Neuron (in vitro differentiated cells): ENCODE results near the gene PLXNA4.

Experiments used
- H2AFZ ChIP-seq: one replicate; pipeline ENCODE4 v1.6.1; 2013; ENCODE audit warnings: low read depth, mild to moderate bottlenecking, inconsistent platforms, low read length, moderate library complexity
- H3K27me3 ChIP-seq: one replicate; pipeline ENCODE4 v1.6.1; 2013; ENCODE audit warnings: low read length; ENCODE audit not compliant: insufficient read depth
- H3K36me3 ChIP-seq: one replicate; pipeline ENCODE4 v1.6.1; 2013; ENCODE audit warnings: low read length; ENCODE audit not compliant: insufficient read depth
- H3K4me1 ChIP-seq: one replicate; pipeline ENCODE4 v1.6.1; 2013; ENCODE audit warnings: low read length; ENCODE audit not compliant: insufficient read depth
- H3K4me3 ChIP-seq: 2 replicates; pipeline ENCODE4 v1.5.1; 2013; ENCODE audit warnings: mild to moderate bottlenecking, low read length, moderate library complexity
- H3K9me3 ChIP-seq: one replicate; pipeline ENCODE4 v1.6.1; 2013; ENCODE audit warnings: low read length

PLXNA4 gene

GRCh38 chr7:132158841-132159240 is 417.4 kb downstream of the PLXNA4 start:
- Histone ChIP-seq H3K4me1 (no peaks in the 10 kb centered on the region), H3K36me3 (no peaks in the 10 kb centered on the region), H3K4me3 (no peak overlapping the region), H3K27me3 (no peaks in the 10 kb centered on the region), H3K9me3 (no peaks in the 10 kb centered on the region), H2AFZ (no peak overlapping the region)

GRCh38 chr7:132158166-132158565 is 418.1 kb downstream of the PLXNA4 start:
- Histone ChIP-seq H3K4me1 (no peaks in the 10 kb centered on the region), H3K9me3 (no peaks in the 10 kb centered on the region), H3K27me3 (no peaks in the 10 kb centered on the region), H3K36me3 (no peaks in the 10 kb centered on the region), H3K4me3 (no peak overlapping the region), H2AFZ (no peak overlapping the region)

- Histone ChIP-seq H3K36me3 (no peaks in the 10 kb centered on the region), H3K27me3 (no peaks in the 10 kb centered on the region), H3K4me3 (no peak overlapping the region), H2AFZ (no peak overlapping the region), H3K9me3 (no peaks in the 10 kb centered on the region), H3K4me1 (no peaks in the 10 kb centered on the region)
Measured at GRCh38 chr7:132155715-132156114, 420.6 kb downstream of the PLXNA4 start.

- no peaks in the 10 kb centered on the region for H3K4me1 ChIP-seq
- H3K9me3 ChIP-seq, result no peaks in the 10 kb centered on the region
- no peaks in the 10 kb centered on the region for H3K27me3 ChIP-seq
- no peaks in the 10 kb centered on the region for H3K36me3 ChIP-seq
- H2AFZ ChIP-seq, result no peak overlapping the region
- H3K4me3 ChIP-seq, result no peak overlapping the region
Measured at GRCh38 chr7:132154695-132155471, 421.4 kb downstream of the PLXNA4 start.

GRCh38 chr7:132154248-132154647 is 422.0 kb downstream of the PLXNA4 start:
- Histone ChIP-seq H3K4me3 (no peak overlapping the region), H3K4me1 (no peaks in the 10 kb centered on the region), H3K9me3 (no peaks in the 10 kb centered on the region), H3K27me3 (no peaks in the 10 kb centered on the region), H3K36me3 (no peaks in the 10 kb centered on the region), H2AFZ (no peak overlapping the region)

- no peaks in the 10 kb centered on the region for H3K4me1 ChIP-seq
- H3K27me3 ChIP-seq, result no peaks in the 10 kb centered on the region
- no peak overlapping the region for H3K4me3 ChIP-seq
- no peaks in the 10 kb centered on the region for H3K9me3 ChIP-seq
- no peaks in the 10 kb centered on the region for H3K36me3 ChIP-seq
- no peak overlapping the region for H2AFZ ChIP-seq
Measured at GRCh38 chr7:132152131-132152889, 424.0 kb downstream of the PLXNA4 start.

GRCh38 chr7:132150711-132151110 is 425.6 kb downstream of the PLXNA4 start:
- Histone ChIP-seq H3K4me1 (no peaks in the 10 kb centered on the region), H2AFZ (no peak overlapping the region), H3K4me3 (no peak overlapping the region), H3K27me3 (no peaks in the 10 kb centered on the region), H3K9me3 (no peaks in the 10 kb centered on the region), H3K36me3 (no peaks in the 10 kb centered on the region)

GRCh38 chr7:132149436-132150304 is 426.6 kb downstream of the PLXNA4 start:
- Histone ChIP-seq H3K4me1 (no peaks in the 10 kb centered on the region), H3K4me3 (no peak overlapping the region), H2AFZ (no peak overlapping the region), H3K9me3 (no peaks in the 10 kb centered on the region), H3K27me3 (no peaks in the 10 kb centered on the region), H3K36me3 (no peaks in the 10 kb centered on the region)

- Histone ChIP-seq H3K9me3 (no peaks in the 10 kb centered on the region), H3K36me3 (no peaks in the 10 kb centered on the region), H3K27me3 (no peaks in the 10 kb centered on the region), H3K4me1 (no peaks in the 10 kb centered on the region), H2AFZ (no peak overlapping the region), H3K4me3 (no peak overlapping the region)
Measured at GRCh38 chr7:132148876-132149275, 427.4 kb downstream of the PLXNA4 start.

- H3K36me3 ChIP-seq, result no peaks in the 10 kb centered on the region
- H3K9me3 ChIP-seq, result no peaks in the 10 kb centered on the region
- H2AFZ ChIP-seq, result no peak overlapping the region
- H3K4me3 ChIP-seq, result no peak overlapping the region
- no peaks in the 10 kb centered on the region for H3K4me1 ChIP-seq
- H3K27me3 ChIP-seq, result no peaks in the 10 kb centered on the region
Measured at GRCh38 chr7:132145466-132145865, 430.8 kb downstream of the PLXNA4 start.

GRCh38 chr7:132145063-132145462 is 431.2 kb downstream of the PLXNA4 start:
- Histone ChIP-seq H3K27me3 (no peaks in the 10 kb centered on the region), H2AFZ (no peak overlapping the region), H3K4me1 (no peaks in the 10 kb centered on the region), H3K36me3 (no peaks in the 10 kb centered on the region), H3K4me3 (no peak overlapping the region), H3K9me3 (no peaks in the 10 kb centered on the region)

- no peaks in the 10 kb centered on the region for H3K36me3 ChIP-seq
- H2AFZ ChIP-seq, result no peak overlapping the region
- no peak overlapping the region for H3K4me3 ChIP-seq
- no peaks in the 10 kb centered on the region for H3K4me1 ChIP-seq
- no peaks in the 10 kb centered on the region for H3K27me3 ChIP-seq
- H3K9me3 ChIP-seq, result no peaks in the 10 kb centered on the region
Measured at GRCh38 chr7:132142006-132142405, 434.3 kb downstream of the PLXNA4 start.

- H3K9me3 ChIP-seq, result no peaks in the 10 kb centered on the region
- no peaks in the 10 kb centered on the region for H3K36me3 ChIP-seq
- H2AFZ ChIP-seq, result no peak overlapping the region
- no peaks in the 10 kb centered on the region for H3K4me1 ChIP-seq
- no peaks in the 10 kb centered on the region for H3K27me3 ChIP-seq
- no peak overlapping the region for H3K4me3 ChIP-seq
Measured at GRCh38 chr7:132141109-132141508, 435.2 kb downstream of the PLXNA4 start.
